Nephron progenitor cell (in vitro differentiated cells): ENCODE results near the gene KRT15.

Experiments
- DNase-seq: peaks from one replicate; pipeline ENCODE4 v3.0.0; 2021
- H3K27ac Mint-ChIP-seq: 2 replicates; pipeline ENCODE4 v1.8.0; 2021; ENCODE audit warnings: mild to moderate bottlenecking, moderate library complexity, mixed read lengths
- H3K27me3 Mint-ChIP-seq: 2 replicates; pipeline ENCODE4 v1.8.0; 2021; ENCODE audit warnings: mild to moderate bottlenecking, low read depth, mixed read lengths; ENCODE audit not compliant: poor library complexity
- H3K36me3 Mint-ChIP-seq: 2 replicates; pipeline ENCODE4 v1.8.0; 2021; ENCODE audit warnings: low read depth, mixed read lengths
- H3K4me1 Mint-ChIP-seq: 2 replicates; pipeline ENCODE4 v1.8.0; 2021; ENCODE audit warnings: mixed read lengths
- H3K4me3 Mint-ChIP-seq: 2 replicates; pipeline ENCODE4 v1.8.0; 2021; ENCODE audit warnings: mild to moderate bottlenecking, moderate library complexity, mixed read lengths
- H3K9me3 Mint-ChIP-seq: 2 replicates; pipeline ENCODE4 v1.8.0; 2021; ENCODE audit warnings: mild to moderate bottlenecking, moderate library complexity, mixed read lengths
- TF ChIP-seq, protein P1 (sequence below): fragments of 200-600 bp; sonication (generic); IDR thresholded peaks from 2 replicates; pipeline ENCODE4 v1.5.0; 2021; ENCODE audit warnings: antibody characterized with exemption

KRT15 gene

DNA sequence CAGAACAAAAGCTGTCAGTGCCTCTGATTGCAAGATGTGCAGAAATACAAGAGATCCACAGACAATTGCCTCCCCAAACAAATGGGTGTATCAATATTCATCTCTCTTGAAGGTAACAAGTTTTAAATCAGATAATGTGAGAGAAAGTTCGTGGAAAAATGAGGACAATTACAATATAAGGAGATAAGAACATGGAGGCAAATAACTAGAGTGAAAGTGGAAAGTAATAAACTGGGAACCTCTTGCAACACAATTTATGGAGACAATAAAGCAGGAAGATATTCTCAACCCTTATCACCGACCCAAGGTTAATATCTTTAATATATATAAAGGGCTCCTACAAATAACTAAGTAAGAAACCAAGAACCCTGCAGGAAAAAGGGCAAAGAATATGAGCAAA is 23.7 kb upstream of the KRT15 start:
- Mint-ChIP-seq H3K27ac (no peak overlapping the region), H3K4me1 (peaks cover 73% of the 10 kb centered on the region)
- TF ChIP-seq, protein P1, sequence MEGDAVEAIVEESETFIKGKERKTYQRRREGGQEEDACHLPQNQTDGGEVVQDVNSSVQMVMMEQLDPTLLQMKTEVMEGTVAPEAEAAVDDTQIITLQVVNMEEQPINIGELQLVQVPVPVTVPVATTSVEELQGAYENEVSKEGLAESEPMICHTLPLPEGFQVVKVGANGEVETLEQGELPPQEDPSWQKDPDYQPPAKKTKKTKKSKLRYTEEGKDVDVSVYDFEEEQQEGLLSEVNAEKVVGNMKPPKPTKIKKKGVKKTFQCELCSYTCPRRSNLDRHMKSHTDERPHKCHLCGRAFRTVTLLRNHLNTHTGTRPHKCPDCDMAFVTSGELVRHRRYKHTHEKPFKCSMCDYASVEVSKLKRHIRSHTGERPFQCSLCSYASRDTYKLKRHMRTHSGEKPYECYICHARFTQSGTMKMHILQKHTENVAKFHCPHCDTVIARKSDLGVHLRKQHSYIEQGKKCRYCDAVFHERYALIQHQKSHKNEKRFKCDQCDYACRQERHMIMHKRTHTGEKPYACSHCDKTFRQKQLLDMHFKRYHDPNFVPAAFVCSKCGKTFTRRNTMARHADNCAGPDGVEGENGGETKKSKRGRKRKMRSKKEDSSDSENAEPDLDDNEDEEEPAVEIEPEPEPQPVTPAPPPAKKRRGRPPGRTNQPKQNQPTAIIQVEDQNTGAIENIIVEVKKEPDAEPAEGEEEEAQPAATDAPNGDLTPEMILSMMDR: no peak

DNA sequence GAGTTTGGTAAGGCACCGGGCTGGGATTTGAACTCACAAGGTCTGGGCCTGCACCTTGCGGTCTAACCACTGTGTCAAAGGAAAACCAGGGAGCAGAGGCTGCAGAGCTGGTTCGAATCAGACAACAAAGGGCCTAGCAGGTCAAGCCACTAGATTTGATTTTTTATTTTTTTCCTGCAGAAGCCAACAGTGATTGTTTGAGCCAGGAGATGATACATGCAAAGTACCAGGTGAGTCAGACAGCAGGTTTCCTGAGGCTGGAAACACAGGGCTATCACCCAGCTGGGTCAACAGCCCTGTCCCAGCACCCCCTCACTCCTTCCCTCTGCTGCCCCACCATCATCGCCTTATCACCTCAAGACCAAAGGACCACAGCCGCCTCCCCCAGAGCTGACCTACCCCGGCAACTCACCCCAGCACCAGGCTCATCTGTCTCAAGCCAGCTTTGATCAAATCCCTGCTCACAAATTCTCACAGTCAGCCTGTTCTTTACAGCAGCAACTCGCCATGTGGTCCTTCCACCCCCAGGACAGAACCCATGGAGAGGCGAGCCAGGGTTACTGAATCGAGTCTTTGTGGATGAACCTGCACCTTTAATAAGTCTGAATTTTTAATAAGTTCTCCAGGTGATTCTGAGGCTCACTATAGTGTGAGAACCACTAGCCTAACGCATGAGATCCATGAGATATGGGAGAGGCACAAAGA is 22.4 kb upstream of the KRT15 start:
- Mint-ChIP-seq H3K4me3 (no peak overlapping the region), H3K4me1 (peaks cover 75% of the 10 kb centered on the region), H3K36me3 (no peaks in the 10 kb centered on the region), H3K9me3 (no peaks in the 10 kb centered on the region), H3K27me3 (no peaks in the 10 kb centered on the region), H3K27ac (peak overlapping the region; percentile 75)
- DNase-seq: no peak
- TF ChIP-seq, protein P1: no peak

More for the DNA sequence above, 23.7 kb upstream of the KRT15 start:
- Mint-ChIP-seq H3K4me3 (no peak overlapping the region), H3K36me3 (peaks cover 3% of the 10 kb centered on the region), H3K27me3 (no peaks in the 10 kb centered on the region), H3K9me3 (peaks cover 7% of the 10 kb centered on the region)
- DNase-seq: no peak

DNA sequence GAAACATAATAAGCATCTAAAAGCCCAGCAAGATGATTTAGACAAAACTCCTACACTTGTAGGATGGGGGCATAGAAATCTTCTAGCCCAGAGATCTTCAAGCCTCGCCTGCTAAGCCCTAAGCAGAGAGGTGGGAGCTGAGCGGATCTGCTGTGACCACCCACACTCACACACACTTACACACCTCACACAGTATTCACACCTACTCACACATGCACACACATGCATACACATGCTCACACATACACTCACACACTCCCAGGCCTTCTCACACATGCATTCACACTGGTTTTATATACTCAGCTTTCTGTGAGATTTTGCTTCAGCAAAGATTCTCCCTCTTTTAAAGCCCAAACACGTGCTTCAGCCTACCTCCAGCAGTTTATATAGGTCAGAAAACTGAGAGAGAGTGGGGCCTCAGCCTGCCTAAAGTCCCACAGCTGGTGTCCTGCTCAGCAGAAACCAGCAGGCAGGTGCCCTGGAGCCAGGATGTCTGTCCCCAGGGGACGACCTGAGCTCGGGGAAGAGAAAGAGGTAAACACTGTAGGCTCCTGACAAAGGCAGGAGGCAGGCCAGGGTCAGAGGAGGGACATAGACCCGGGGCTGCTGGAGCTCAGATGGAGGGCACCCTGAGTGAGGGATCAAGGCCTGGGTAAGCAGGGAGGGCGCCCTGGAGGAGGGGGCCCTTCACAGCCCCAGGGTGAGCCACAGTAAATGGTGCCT is 21.4 kb upstream of the KRT15 start:
- H3K4me3 Mint-ChIP-seq: no peak overlapping the region

DNA sequence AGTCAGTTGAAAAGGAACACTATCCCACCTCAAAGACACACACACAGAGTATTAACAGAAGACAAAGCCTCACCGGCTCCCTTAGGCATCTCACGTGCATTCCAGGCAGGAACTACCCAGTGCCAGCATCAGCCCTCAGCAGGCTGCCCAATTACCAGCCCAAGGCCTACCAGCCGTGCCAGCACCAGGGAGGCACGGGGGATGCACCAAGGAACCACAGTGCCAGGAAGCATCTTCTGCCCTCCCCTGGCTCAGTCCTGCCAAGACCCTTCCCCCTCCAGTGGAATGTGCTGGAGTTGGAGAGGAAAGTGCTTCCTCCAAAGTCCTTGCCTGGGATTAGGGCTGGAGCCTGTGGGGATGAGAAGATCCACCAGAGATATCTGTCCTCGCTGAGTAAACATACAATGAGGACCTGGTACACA is 20.4 kb upstream of the KRT15 start:
- no peak for DNase-seq
- Mint-ChIP-seq H3K4me3 (no peak overlapping the region), H3K36me3 (no peaks in the 10 kb centered on the region), H3K27me3 (no peaks in the 10 kb centered on the region), H3K4me1 (peaks cover 71% of the 10 kb centered on the region), H3K27ac (no peak overlapping the region), H3K9me3 (no peaks in the 10 kb centered on the region)
- TF ChIP-seq, protein P1: no peak

More for the DNA sequence above, 21.4 kb upstream of the KRT15 start:
- no peaks in the 10 kb centered on the region for H3K9me3 Mint-ChIP-seq
- peaks cover 78% of the 10 kb centered on the region for H3K4me1 Mint-ChIP-seq
- H3K36me3 Mint-ChIP-seq: no peaks in the 10 kb centered on the region
- H3K27me3 Mint-ChIP-seq: no peaks in the 10 kb centered on the region
- TF ChIP-seq, protein P1: no peak
- DNase-seq: no peak
- H3K27ac Mint-ChIP-seq: peak overlapping the region; percentile 70

DNA sequence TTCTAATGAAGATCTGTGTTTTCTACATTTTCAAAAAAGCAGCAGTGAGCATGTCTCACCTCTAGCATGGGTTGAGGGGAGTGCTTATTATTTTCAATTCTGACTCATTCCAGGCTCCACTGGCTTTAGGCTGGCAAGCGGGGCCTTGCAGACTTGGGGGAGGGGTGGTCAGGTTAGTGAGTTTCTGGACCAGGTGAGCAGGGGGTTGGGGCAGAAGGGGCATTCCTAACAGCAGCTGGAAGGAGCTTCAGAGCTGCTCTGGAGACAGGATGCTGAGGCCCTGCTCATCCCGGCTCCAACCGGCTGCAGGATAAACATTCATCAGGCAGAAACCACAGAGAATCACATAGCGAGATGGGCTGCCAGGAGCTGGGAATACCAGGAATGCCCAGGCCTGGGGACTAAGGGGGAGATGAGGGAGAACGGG is 19.9 kb upstream of the KRT15 start:
- no peak overlapping the region for H3K27ac Mint-ChIP-seq
- TF ChIP-seq, protein P1: no peak
- no peak for DNase-seq
- no peaks in the 10 kb centered on the region for H3K9me3 Mint-ChIP-seq
- H3K4me1 Mint-ChIP-seq: peaks cover 68% of the 10 kb centered on the region
- H3K4me3 Mint-ChIP-seq: no peak overlapping the region
- H3K36me3 Mint-ChIP-seq: no peaks in the 10 kb centered on the region
- no peaks in the 10 kb centered on the region for H3K27me3 Mint-ChIP-seq
